ENCODE data around the gene FSTL4. TPM values are rescaled to one million over a fixed set of nuclear protein-coding genes. Genes with fewer than 3 reads are reported as not detected.

Gene FSTL4
- total RNA-seq, 1 donor from 2014 or later = 0.21 TPM

- Mint-ChIP-seq H3K27ac (ENCODE audit: unreplicated experiment) (no peak overlapping the region), H3K27me3 (ENCODE audit: unreplicated experiment) (peaks cover 6% of the 10 kb centered on the region), H3K9me3 (ENCODE audit: unreplicated experiment) (no peaks in the 10 kb centered on the region), H3K36me3 (ENCODE audit: low read depth, unreplicated experiment) (no peaks in the 10 kb centered on the region), H3K4me3 (ENCODE audit: unreplicated experiment) (no peak overlapping the region), H3K4me1 (ENCODE audit: unreplicated experiment) (no peaks in the 10 kb centered on the region)
- TF ChIP-seq CTCF (IDR thresholded peaks at IDR 0.05; ENCODE audit: unreplicated experiment) = no peak
- DNase-seq (ENCODE audit: low spot score) = no peak
Measured at GRCh38 chr5:133295520-133295919, 316.8 kb downstream of the FSTL4 start.

- peaks cover 6% of the 10 kb centered on the region for H3K27me3 Mint-ChIP-seq (ENCODE audit: unreplicated experiment)
- H3K4me1 Mint-ChIP-seq (ENCODE audit: unreplicated experiment) = no peaks in the 10 kb centered on the region
- no peak for DNase-seq (ENCODE audit: low spot score)
- no peaks in the 10 kb centered on the region for H3K36me3 Mint-ChIP-seq (ENCODE audit: low read depth, unreplicated experiment)
- H3K9me3 Mint-ChIP-seq (ENCODE audit: unreplicated experiment) = no peaks in the 10 kb centered on the region
- H3K4me3 Mint-ChIP-seq (ENCODE audit: unreplicated experiment) = no peak overlapping the region
- no peak for TF ChIP-seq CTCF (IDR thresholded peaks at IDR 0.05; ENCODE audit: unreplicated experiment)
- no peak overlapping the region for H3K27ac Mint-ChIP-seq (ENCODE audit: unreplicated experiment)
Measured at GRCh38 chr5:133294380-133294779, 318.0 kb downstream of the FSTL4 start.

- Mint-ChIP-seq H3K27me3 (ENCODE audit: unreplicated experiment) (peaks cover 6% of the 10 kb centered on the region), H3K36me3 (ENCODE audit: low read depth, unreplicated experiment) (no peaks in the 10 kb centered on the region), H3K9me3 (ENCODE audit: unreplicated experiment) (no peaks in the 10 kb centered on the region), H3K4me3 (ENCODE audit: unreplicated experiment) (no peak overlapping the region), H3K27ac (ENCODE audit: unreplicated experiment) (no peak overlapping the region), H3K4me1 (ENCODE audit: unreplicated experiment) (no peaks in the 10 kb centered on the region)
- DNase-seq (ENCODE audit: low spot score) = no peak
- no peak for TF ChIP-seq CTCF (IDR thresholded peaks at IDR 0.05; ENCODE audit: unreplicated experiment)
Measured at GRCh38 chr5:133293960-133294359, 318.4 kb downstream of the FSTL4 start.

GRCh38 chr5:133292300-133292699 is 320.0 kb downstream of the FSTL4 start:
- Mint-ChIP-seq H3K4me1 (ENCODE audit: unreplicated experiment) (no peaks in the 10 kb centered on the region), H3K27ac (ENCODE audit: unreplicated experiment) (no peak overlapping the region), H3K27me3 (ENCODE audit: unreplicated experiment) (peaks cover 8% of the 10 kb centered on the region), H3K9me3 (ENCODE audit: unreplicated experiment) (no peaks in the 10 kb centered on the region), H3K4me3 (ENCODE audit: unreplicated experiment) (no peak overlapping the region), H3K36me3 (ENCODE audit: low read depth, unreplicated experiment) (no peaks in the 10 kb centered on the region)
- no peak for DNase-seq (ENCODE audit: low spot score)
- no peak for TF ChIP-seq CTCF (IDR thresholded peaks at IDR 0.05; ENCODE audit: unreplicated experiment)

- Mint-ChIP-seq H3K36me3 (ENCODE audit: low read depth, unreplicated experiment) (no peaks in the 10 kb centered on the region), H3K27ac (ENCODE audit: unreplicated experiment) (no peak overlapping the region), H3K27me3 (ENCODE audit: unreplicated experiment) (peaks cover 8% of the 10 kb centered on the region), H3K4me3 (ENCODE audit: unreplicated experiment) (no peak overlapping the region), H3K9me3 (ENCODE audit: unreplicated experiment) (no peaks in the 10 kb centered on the region), H3K4me1 (ENCODE audit: unreplicated experiment) (no peaks in the 10 kb centered on the region)
- no peak for TF ChIP-seq CTCF (IDR thresholded peaks at IDR 0.05; ENCODE audit: unreplicated experiment)
- DNase-seq (ENCODE audit: low spot score) = no peak
Measured at GRCh38 chr5:133291524-133291923, 320.8 kb downstream of the FSTL4 start.
